HCT116 (cell line): ENCODE data around the gene MSLN.

Source experiments
- ATF3 ChIP-seq: IDR thresholded peaks from 2 replicates; pipeline ENCODE4 v1.6.1; 2012
- CEBPB ChIP-seq: IDR thresholded peaks from 2 replicates; pipeline ENCODE4 v1.6.1; 2012; ENCODE audit warnings: low read depth
- EZH2 ChIP-seq: fragments of 200-600 bp; sonication (generic); IDR thresholded peaks from 2 replicates; pipeline ENCODE4 v1.6.1; 2017; ENCODE audit warnings: antibody characterized with exemption, mixed run types
- MAX ChIP-seq: IDR thresholded peaks from 2 replicates; pipeline ENCODE4 v1.6.1; 2012
- POLR2A ChIP-seq: IDR thresholded peaks from 2 replicates; pipeline ENCODE4 v1.7.0; 2011; ENCODE audit warnings: borderline replicate concordance; ENCODE audit not compliant: insufficient read depth, insufficient read length; ENCODE audit errors: extremely low read depth
- POLR2AphosphoS5 ChIP-seq: IDR thresholded peaks from 2 replicates; pipeline ENCODE4 v1.6.1; 2011; ENCODE audit warnings: mild to moderate bottlenecking, low read depth, low read length, moderate library complexity
- RAD21 ChIP-seq: IDR thresholded peaks from 2 replicates; pipeline ENCODE4 v1.6.1; 2012; ENCODE audit warnings: low read depth, mild to moderate bottlenecking
- REST ChIP-seq: IDR thresholded peaks from 2 replicates; pipeline ENCODE4 v1.6.1; 2012; ENCODE audit warnings: low read depth
- SIN3A ChIP-seq: IDR thresholded peaks from 2 replicates; pipeline ENCODE4 v1.6.1; 2012; ENCODE audit warnings: low read depth
- SP1 ChIP-seq: IDR thresholded peaks from 2 replicates; pipeline ENCODE4 v1.6.1; 2012; ENCODE audit warnings: low read depth
- YY1 ChIP-seq: IDR thresholded peaks from 2 replicates; pipeline ENCODE4 v1.6.1; 2011; ENCODE audit warnings: low read length, low read depth, moderate library complexity, mild to moderate bottlenecking; ENCODE audit not compliant: insufficient replicate concordance; ENCODE audit errors: extremely low read depth
- TF ChIP-seq, protein P1 (sequence below), 3 experiments: fragments of 200-600 bp in 1 of 3; sonication (generic) in 1 of 3; IDR thresholded peaks in 2 of 3; conservative IDR thresholded peaks in 1 of 3; 2 replicates each; pipeline ENCODE4 v1.5.1; 2012 to 2017; ENCODE audit warnings: low read depth in 2 of 3, low read length in 2 of 3, antibody characterized with exemption in 1 of 3, borderline replicate concordance in 1 of 3, control low read depth in 1 of 3, mild to moderate bottlenecking in 1 of 3, mixed read lengths in 1 of 3, mixed run types in 1 of 3, moderate library complexity in 1 of 3; ENCODE audit not compliant: insufficient read depth in 1 of 3

GRCh38 chr16:800834-801511 is 40.4 kb downstream of the MSLN start:
- TF ChIP-seq MAX (no peak), RAD21 (no peak), REST (no peak), CEBPB (no peak), POLR2AphosphoS5 (no peak), EZH2 (no peak), SIN3A (no peak), SP1 (no peak), ATF3 (no peak), YY1 (no peak), POLR2A (no peak)
- TF ChIP-seq, protein P1, sequence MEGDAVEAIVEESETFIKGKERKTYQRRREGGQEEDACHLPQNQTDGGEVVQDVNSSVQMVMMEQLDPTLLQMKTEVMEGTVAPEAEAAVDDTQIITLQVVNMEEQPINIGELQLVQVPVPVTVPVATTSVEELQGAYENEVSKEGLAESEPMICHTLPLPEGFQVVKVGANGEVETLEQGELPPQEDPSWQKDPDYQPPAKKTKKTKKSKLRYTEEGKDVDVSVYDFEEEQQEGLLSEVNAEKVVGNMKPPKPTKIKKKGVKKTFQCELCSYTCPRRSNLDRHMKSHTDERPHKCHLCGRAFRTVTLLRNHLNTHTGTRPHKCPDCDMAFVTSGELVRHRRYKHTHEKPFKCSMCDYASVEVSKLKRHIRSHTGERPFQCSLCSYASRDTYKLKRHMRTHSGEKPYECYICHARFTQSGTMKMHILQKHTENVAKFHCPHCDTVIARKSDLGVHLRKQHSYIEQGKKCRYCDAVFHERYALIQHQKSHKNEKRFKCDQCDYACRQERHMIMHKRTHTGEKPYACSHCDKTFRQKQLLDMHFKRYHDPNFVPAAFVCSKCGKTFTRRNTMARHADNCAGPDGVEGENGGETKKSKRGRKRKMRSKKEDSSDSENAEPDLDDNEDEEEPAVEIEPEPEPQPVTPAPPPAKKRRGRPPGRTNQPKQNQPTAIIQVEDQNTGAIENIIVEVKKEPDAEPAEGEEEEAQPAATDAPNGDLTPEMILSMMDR (IDR thresholded peaks at IDR 0.05 in 2 of 3, conservative IDR thresholded peaks at IDR 0.05 in 1 of 3; ENCODE audit: borderline replicate concordance in 1 of 3, insufficient read depth in 1 of 3, low read depth in 2 of 3, low read length in 2 of 3): no peak
